Panc1 (cell line): Measurements from ENCODE around the gene GARIN6.

Source experiments
- TCF7L2 ChIP-seq: IDR thresholded peaks from 2 replicates; pipeline ENCODE4 v1.6.1; 2011; ENCODE audit warnings: mild to moderate bottlenecking, low read depth, low read length, inconsistent platforms
- TF ChIP-seq, protein P1 (sequence below): fragments of 450-650 bp; IDR thresholded peaks from 2 replicates; pipeline ENCODE4 v1.5.1; 2017; ENCODE audit warnings: mild to moderate bottlenecking
- TF ChIP-seq, protein P2 (sequence below), 2 experiments: IDR thresholded peaks; 2 replicates each; pipeline ENCODE4 v1.6.1; 2011 to 2012; ENCODE audit warnings: low read depth in 2 of 2, control low read depth in 1 of 2, low read length in 1 of 2, mild to moderate bottlenecking in 1 of 2, moderate library complexity in 1 of 2; ENCODE audit not compliant: insufficient read depth in 1 of 2

DNA sequence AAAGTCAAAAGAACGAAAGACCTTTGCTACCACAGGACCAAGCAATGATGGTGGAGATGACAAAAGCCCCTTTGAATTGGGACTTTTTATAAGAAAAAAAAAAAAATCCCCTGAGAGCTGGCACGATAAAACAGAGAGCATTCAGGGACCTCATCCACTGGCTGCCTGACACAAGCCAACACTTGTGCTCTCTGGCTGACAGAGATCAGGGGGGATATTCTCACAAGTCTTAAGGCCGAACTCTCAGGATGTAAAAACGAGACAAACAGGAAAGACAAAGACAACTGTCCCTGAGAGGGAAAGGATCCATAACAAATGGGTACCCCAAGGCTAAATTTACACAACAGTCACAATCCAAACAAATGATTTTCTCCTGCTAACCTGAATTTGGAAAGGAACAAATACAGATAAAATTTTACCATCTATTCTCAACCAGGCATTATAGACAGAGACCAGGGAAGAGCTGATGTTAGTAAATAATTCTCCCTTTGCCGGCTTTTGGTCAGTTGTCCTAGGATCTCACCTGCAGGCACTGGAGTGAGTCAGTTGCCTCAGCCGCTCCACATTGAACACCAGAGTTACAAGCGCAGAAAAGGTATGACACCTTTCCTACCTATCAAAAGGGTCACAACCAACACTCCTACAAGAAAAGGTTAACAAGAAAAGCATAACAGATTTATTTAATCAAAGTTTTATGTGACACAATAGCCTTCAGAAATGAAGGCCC is 37.9 kb upstream of the GARIN6 start:
- TF ChIP-seq, protein P1, sequence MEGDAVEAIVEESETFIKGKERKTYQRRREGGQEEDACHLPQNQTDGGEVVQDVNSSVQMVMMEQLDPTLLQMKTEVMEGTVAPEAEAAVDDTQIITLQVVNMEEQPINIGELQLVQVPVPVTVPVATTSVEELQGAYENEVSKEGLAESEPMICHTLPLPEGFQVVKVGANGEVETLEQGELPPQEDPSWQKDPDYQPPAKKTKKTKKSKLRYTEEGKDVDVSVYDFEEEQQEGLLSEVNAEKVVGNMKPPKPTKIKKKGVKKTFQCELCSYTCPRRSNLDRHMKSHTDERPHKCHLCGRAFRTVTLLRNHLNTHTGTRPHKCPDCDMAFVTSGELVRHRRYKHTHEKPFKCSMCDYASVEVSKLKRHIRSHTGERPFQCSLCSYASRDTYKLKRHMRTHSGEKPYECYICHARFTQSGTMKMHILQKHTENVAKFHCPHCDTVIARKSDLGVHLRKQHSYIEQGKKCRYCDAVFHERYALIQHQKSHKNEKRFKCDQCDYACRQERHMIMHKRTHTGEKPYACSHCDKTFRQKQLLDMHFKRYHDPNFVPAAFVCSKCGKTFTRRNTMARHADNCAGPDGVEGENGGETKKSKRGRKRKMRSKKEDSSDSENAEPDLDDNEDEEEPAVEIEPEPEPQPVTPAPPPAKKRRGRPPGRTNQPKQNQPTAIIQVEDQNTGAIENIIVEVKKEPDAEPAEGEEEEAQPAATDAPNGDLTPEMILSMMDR, result no peak
- TF ChIP-seq, protein P2, sequence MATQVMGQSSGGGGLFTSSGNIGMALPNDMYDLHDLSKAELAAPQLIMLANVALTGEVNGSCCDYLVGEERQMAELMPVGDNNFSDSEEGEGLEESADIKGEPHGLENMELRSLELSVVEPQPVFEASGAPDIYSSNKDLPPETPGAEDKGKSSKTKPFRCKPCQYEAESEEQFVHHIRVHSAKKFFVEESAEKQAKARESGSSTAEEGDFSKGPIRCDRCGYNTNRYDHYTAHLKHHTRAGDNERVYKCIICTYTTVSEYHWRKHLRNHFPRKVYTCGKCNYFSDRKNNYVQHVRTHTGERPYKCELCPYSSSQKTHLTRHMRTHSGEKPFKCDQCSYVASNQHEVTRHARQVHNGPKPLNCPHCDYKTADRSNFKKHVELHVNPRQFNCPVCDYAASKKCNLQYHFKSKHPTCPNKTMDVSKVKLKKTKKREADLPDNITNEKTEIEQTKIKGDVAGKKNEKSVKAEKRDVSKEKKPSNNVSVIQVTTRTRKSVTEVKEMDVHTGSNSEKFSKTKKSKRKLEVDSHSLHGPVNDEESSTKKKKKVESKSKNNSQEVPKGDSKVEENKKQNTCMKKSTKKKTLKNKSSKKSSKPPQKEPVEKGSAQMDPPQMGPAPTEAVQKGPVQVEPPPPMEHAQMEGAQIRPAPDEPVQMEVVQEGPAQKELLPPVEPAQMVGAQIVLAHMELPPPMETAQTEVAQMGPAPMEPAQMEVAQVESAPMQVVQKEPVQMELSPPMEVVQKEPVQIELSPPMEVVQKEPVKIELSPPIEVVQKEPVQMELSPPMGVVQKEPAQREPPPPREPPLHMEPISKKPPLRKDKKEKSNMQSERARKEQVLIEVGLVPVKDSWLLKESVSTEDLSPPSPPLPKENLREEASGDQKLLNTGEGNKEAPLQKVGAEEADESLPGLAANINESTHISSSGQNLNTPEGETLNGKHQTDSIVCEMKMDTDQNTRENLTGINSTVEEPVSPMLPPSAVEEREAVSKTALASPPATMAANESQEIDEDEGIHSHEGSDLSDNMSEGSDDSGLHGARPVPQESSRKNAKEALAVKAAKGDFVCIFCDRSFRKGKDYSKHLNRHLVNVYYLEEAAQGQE (IDR thresholded peaks at IDR 0.05; ENCODE audit: insufficient read depth in 1 of 2, low read depth in 2 of 2, low read length in 1 of 2), result no peak
- TF ChIP-seq TCF7L2, result no peak
